Gastrocnemius medialis (tissue), 4 donors: Measurements from ENCODE around the gene GALNT17. TPM values are rescaled to one million over a fixed set of nuclear protein-coding genes. Genes with fewer than 3 reads are reported as not detected.

Experiments
- ATAC-seq, 2 donors: fragments of 150-250 bp; one replicate each; pipeline ENCODE4 v1.9.1; 2016
- DNase-seq, 2 donors: peaks; one replicate each; pipeline ENCODE4 v3.0.0-alpha.2; 2019
- H3K27ac ChIP-seq, 4 donors: fragments of 200-600 bp; sonication (generic); 1 replicate in 1 of 4; 2 replicates in 3 of 4; pipeline ENCODE4 v1.5.1; 2016 to 2018; ENCODE audit warnings: mild to moderate bottlenecking in 2 of 4, moderate library complexity in 1 of 4
- H3K27me3 ChIP-seq, 3 donors: fragments of 200-600 bp; sonication (generic) in 2 of 3; 1 replicate in 1 of 3; 2 replicates in 2 of 3; pipeline versions ENCODE4 v1.5.1 to v1.6.0; 2016 to 2019; ENCODE audit warnings: mild to moderate bottlenecking in 1 of 3, moderate library complexity in 1 of 3
- H3K36me3 ChIP-seq, 2 donors: fragments of 200-600 bp; sonication (generic) in 1 of 2; one replicate each; pipeline ENCODE4 v1.5.1; 2017 to 2018
- H3K4me1 ChIP-seq, 2 donors: fragments of 200-600 bp; sonication (generic) in 1 of 2; one replicate each; pipeline ENCODE4 v1.5.1; 2016 to 2017; ENCODE audit warnings: mild to moderate bottlenecking in 2 of 2
- H3K4me3 ChIP-seq, 4 donors: fragments of 200-600 bp; sonication (generic) in 3 of 4; 1 replicate in 1 of 4; 2 replicates in 3 of 4; pipeline ENCODE4 v1.5.1; 2016 to 2019; ENCODE audit warnings: mild to moderate bottlenecking in 2 of 4
- H3K9me3 ChIP-seq, 3 donors: fragments of 200-600 bp; sonication (generic) in 2 of 3; 1 replicate in 1 of 3; 2 replicates in 2 of 3; pipeline ENCODE4 v1.5.1; 2016 to 2019
- POLR2A ChIP-seq, 2 donors: fragments of 450-650 bp; IDR thresholded peaks; one replicate each; pipeline ENCODE4 v1.6.1; 2017; ENCODE audit warnings: antibody characterized with exemption in 2 of 2, mild to moderate bottlenecking in 2 of 2, moderate library complexity in 2 of 2
- in situ Hi-C, 4 donors: fragments of 200-750 bp; cut with MboI; loops; one replicate each; pipeline versions ENCODE4 v1.15.0 to v1.8.0; 2017; ENCODE audit warnings: low sequenced_read_pairs in 4 of 4
- intact Hi-C: fragments of 100-400 bp; cut with DNase I; formaldehyde crosslinking; loops from one replicate; pipeline ENCODE4 v1.15.1; 2023; ENCODE audit warnings: low total_unique reads
- total RNA-seq, 4 donors: library from RNA; depleted of rRNA; stranded (reverse); fragments of >200 nt; gene quantifications; one replicate each; pipeline versions ENCODE4 v1.1.0 to v1.2.3, GENCODE V29; 2016
- TF ChIP-seq, protein P1 (sequence below), 5 experiments: fragments of 450-650 bp in 3 of 5; fragments of 200-600 bp in 2 of 5; sonication (generic) in 2 of 5; IDR thresholded peaks in 4 of 5; conservative IDR thresholded peaks in 1 of 5; 1 replicate in 4 of 5; 2 replicates in 1 of 5; pipeline ENCODE4 v1.5.1; 2016 to 2019; ENCODE audit warnings: antibody characterized with exemption in 5 of 5, mild to moderate bottlenecking in 3 of 5, moderate library complexity in 3 of 5

The GALNT17 gene
- total RNA-seq, 4 donors from 2014 or later = 1.9 to 13.0 (median 12.3) TPM

DNA sequence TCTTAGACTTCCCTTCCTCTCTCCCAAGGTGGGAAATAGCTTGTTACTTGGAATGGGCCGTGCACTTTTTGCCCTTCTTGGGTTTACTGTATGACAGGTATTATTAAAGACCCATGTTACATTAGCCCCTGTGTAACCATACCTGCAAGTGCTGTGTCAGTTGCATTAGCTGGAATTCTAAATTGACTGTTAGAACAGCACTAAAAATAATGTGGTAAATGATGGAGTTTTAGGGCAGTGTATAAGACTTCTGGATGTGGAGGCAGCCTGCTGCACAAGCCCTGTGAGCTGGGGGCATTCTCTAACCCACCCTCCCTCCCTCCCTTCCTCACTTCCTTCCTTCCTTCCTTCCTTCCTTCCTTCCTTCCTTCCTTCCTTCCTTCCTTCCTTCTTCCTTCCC is 52.7 kb downstream of the GALNT17 start:
- TF ChIP-seq, protein P1, sequence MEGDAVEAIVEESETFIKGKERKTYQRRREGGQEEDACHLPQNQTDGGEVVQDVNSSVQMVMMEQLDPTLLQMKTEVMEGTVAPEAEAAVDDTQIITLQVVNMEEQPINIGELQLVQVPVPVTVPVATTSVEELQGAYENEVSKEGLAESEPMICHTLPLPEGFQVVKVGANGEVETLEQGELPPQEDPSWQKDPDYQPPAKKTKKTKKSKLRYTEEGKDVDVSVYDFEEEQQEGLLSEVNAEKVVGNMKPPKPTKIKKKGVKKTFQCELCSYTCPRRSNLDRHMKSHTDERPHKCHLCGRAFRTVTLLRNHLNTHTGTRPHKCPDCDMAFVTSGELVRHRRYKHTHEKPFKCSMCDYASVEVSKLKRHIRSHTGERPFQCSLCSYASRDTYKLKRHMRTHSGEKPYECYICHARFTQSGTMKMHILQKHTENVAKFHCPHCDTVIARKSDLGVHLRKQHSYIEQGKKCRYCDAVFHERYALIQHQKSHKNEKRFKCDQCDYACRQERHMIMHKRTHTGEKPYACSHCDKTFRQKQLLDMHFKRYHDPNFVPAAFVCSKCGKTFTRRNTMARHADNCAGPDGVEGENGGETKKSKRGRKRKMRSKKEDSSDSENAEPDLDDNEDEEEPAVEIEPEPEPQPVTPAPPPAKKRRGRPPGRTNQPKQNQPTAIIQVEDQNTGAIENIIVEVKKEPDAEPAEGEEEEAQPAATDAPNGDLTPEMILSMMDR (IDR thresholded peaks at IDR 0.05 in 4 of 5, conservative IDR thresholded peaks at IDR 0.05 in 1 of 5) = no peak
- no peak for TF ChIP-seq POLR2A (IDR thresholded peaks at IDR 0.05)
- Histone ChIP-seq H3K9me3 (no peaks in the 10 kb centered on the region), H3K4me3 (no peak overlapping the region), H3K27ac (no peak overlapping the region), H3K4me1 (no peaks in the 10 kb centered on the region), H3K27me3 (no peaks in the 10 kb centered on the region), H3K36me3 (no peaks in the 10 kb centered on the region)
- DNase-seq = no peak
- ATAC-seq = no peak
- intact Hi-C loops = no loop called here
- in situ Hi-C loops = no loop called here

DNA sequence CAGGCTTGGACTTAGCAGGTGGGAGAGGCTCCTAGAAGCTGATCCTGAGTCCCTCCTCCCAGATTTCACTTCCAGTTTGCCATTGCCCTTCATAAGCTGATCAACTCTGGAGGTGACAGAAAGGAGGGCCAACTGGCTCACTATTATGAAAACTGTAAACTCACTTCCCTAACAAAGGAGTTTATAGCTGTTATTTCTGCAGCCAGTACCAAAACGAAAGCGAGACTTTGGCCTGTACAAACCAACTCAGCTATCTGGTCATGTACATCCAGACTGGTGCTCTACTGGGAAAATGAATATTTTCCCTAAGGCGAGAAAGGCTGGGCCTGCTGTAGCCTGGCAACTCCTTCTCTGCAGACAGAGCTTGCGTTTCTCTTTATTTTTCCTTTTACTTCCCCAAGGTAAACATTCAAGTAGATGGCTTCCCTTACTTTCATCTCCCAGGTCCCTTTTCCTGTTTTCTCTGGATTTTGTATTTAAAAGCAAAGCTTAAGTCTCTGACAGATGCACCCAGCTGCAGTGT is 54.7 kb downstream of the GALNT17 start:
- no peak for TF ChIP-seq POLR2A (IDR thresholded peaks at IDR 0.05)
- H3K9me3 ChIP-seq = no peaks in the 10 kb centered on the region
- no peaks in the 10 kb centered on the region for H3K36me3 ChIP-seq
- no peak overlapping the region for H3K27ac ChIP-seq
- ATAC-seq (no peak), DNase-seq (no peak)
- intact Hi-C loops (no loop called here), in situ Hi-C loops (no loop called here)
- H3K4me3 ChIP-seq = no peak overlapping the region
- no peaks in the 10 kb centered on the region for H3K4me1 ChIP-seq
- no peaks in the 10 kb centered on the region for H3K27me3 ChIP-seq

DNA sequence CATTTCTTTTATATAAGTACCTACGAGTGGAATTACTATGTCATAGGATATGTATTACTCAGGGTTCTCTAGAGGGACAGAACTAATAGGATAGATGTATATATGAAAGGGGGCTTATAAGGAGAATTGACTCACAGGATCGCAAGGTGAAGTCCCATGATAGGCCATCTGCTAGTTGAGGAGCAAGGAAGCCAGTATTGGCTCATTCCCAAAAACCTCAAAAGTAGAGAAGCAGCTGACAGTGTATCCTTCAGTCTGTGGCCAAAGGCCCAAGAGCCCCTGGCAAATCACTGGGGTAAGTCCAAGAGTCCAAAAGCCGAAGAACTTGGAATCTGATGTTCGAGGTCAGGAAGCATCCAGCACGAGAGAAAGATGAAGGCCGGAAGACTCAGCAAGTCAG is 59.8 kb downstream of the GALNT17 start:
- no peak overlapping the region for H3K4me3 ChIP-seq
- in situ Hi-C loops (no loop called here), intact Hi-C loops (no loop called here)
- H3K36me3 ChIP-seq = no peaks in the 10 kb centered on the region
- H3K9me3 ChIP-seq = no peaks in the 10 kb centered on the region
- no peak overlapping the region for H3K27ac ChIP-seq
- no peaks in the 10 kb centered on the region for H3K4me1 ChIP-seq
- TF ChIP-seq, protein P1 (IDR thresholded peaks at IDR 0.05 in 4 of 5, conservative IDR thresholded peaks at IDR 0.05 in 1 of 5) = no peak
- no peak for TF ChIP-seq POLR2A (IDR thresholded peaks at IDR 0.05)
- no peaks in the 10 kb centered on the region for H3K27me3 ChIP-seq
- DNase-seq (no peak), ATAC-seq (no peak)

DNA sequence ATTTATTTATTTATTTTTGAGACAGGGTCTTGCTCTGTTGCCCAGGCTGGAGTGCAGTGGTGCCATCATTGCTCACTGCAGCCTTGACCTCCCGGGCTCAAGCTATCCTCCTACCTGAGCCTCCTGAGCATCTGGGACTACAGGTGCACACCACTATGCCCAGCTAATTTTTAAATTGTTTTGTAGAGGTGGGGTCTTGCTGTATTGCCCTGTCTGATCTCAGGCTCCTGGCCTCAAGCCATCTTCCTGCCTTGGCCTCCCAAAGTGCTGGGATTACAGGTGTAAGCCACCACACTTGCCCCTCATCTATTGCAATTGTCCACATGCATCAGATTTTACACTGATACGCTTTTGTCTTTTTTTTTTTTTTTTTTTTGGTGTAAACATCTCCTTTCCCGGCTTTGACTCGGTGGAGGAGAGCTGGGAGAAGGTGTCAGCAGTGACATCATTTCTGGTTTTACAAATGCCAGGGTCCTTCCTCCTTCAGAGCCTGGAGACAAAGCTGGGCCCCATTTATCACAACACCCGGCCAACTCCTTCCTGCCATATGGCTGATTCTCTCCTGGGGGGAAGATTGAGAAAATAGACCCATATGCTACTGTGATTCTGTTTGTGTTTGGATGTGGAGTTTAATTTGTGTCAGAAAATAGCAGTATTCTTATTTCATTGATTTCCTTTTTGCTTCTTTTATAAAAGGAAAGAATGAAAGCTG is 61.3 kb downstream of the GALNT17 start:
- TF ChIP-seq, protein P1 (IDR thresholded peaks at IDR 0.05 in 4 of 5, conservative IDR thresholded peaks at IDR 0.05 in 1 of 5) = no peak
- no peak for TF ChIP-seq POLR2A (IDR thresholded peaks at IDR 0.05)
- no peaks in the 10 kb centered on the region for H3K27me3 ChIP-seq
- no peak overlapping the region for H3K27ac ChIP-seq
- H3K36me3 ChIP-seq = no peaks in the 10 kb centered on the region
- H3K4me3 ChIP-seq = no peak overlapping the region
- H3K9me3 ChIP-seq = no peaks in the 10 kb centered on the region
- ATAC-seq (no peak), DNase-seq (no peak)
- in situ Hi-C loops (no loop called here), intact Hi-C loops (no loop called here)
- no peaks in the 10 kb centered on the region for H3K4me1 ChIP-seq

DNA sequence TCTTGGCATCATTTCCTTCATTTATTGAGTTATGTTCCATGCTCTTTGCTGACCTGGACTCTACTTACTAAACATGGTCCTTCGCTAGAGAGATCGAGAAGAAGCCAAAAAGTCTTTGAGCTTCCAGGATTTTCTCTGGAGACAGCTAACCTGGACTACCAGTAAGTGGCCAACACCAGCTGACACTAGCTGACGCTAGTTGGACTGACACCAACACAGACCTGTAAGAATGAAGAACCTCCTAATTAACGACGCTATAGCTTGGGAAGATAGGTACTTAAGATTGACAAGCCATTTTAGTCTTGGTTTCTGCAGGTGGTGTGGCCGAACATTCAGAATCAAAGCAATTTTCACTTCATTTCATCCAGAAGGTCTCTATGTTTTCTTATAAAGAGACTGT is 66.4 kb downstream of the GALNT17 start:
- H3K9me3 ChIP-seq = no peaks in the 10 kb centered on the region
- ATAC-seq (no peak), DNase-seq (no peak)
- H3K27me3 ChIP-seq = no peaks in the 10 kb centered on the region
- peaks cover 0 to 3% of the 10 kb centered on the region in 2 donors for H3K4me1 ChIP-seq
- no peak overlapping the region for H3K27ac ChIP-seq
- intact Hi-C loops = no loop called here
- H3K36me3 ChIP-seq = no peaks in the 10 kb centered on the region
- TF ChIP-seq, protein P1 (IDR thresholded peaks at IDR 0.05 in 4 of 5, conservative IDR thresholded peaks at IDR 0.05 in 1 of 5) = no peak
- TF ChIP-seq POLR2A (IDR thresholded peaks at IDR 0.05) = no peak
- in situ Hi-C loops = no loop called here
- no peak overlapping the region for H3K4me3 ChIP-seq
